HEK293 (cell line): ENCODE data around the gene ANAPC2.

ENCODE experiments used
- BCL11A ChIP-seq: fragments of 450-650 bp; formaldehyde crosslinking; IDR thresholded peaks from 2 replicates; pipeline ENCODE4 v1.5.1; 2016; ENCODE audit warnings: low read depth, missing biosample characterization, missing genetic modification characterization
- EGR2 ChIP-seq: fragments of 450-650 bp; formaldehyde crosslinking; IDR thresholded peaks from 2 replicates; pipeline ENCODE4 v1.5.1; 2016; ENCODE audit warnings: low read depth, missing biosample characterization, missing genetic modification characterization
- GLI4 ChIP-seq: fragments of 450-650 bp; formaldehyde crosslinking; IDR thresholded peaks from 2 replicates; pipeline ENCODE4 v1.5.1; 2016; ENCODE audit warnings: missing biosample characterization, missing genetic modification characterization
- HOXA7 ChIP-seq: sonication (generic); formaldehyde crosslinking; IDR thresholded peaks from 2 replicates; pipeline ENCODE4 v1.8.1; 2022; ENCODE audit warnings: missing genetic modification reagents, borderline replicate concordance
- HOXC10 ChIP-seq: sonication (generic); formaldehyde crosslinking; IDR thresholded peaks from 2 replicates; pipeline ENCODE4 v1.8.1; 2023; ENCODE audit warnings: mild to moderate bottlenecking, missing genetic modification reagents
- IKZF3 ChIP-seq: fragments of 450-650 bp; IDR thresholded peaks from 2 replicates; pipeline ENCODE4 v1.5.0; 2018; ENCODE audit warnings: missing biosample characterization, mild to moderate bottlenecking, missing genetic modification characterization, moderate library complexity
- WT1 ChIP-seq: fragments of 450-650 bp; formaldehyde crosslinking; IDR thresholded peaks from 2 replicates; pipeline ENCODE4 v1.5.1; 2016; ENCODE audit warnings: missing biosample characterization, missing genetic modification characterization
- ZBTB1 ChIP-seq: fragments of 450-650 bp; formaldehyde crosslinking; IDR thresholded peaks from 2 replicates; pipeline ENCODE4 v1.5.1; 2016; ENCODE audit warnings: missing biosample characterization, missing genetic modification characterization
- ZBTB20 ChIP-seq: fragments of 450-650 bp; formaldehyde crosslinking; IDR thresholded peaks from 2 replicates; pipeline ENCODE4 v1.5.1; 2016; ENCODE audit warnings: missing biosample characterization, missing genetic modification characterization
- ZBTB7A ChIP-seq: fragments of 450-650 bp; formaldehyde crosslinking; IDR thresholded peaks from 2 replicates; pipeline ENCODE4 v1.5.1; 2016; ENCODE audit warnings: low read depth, missing biosample characterization, missing genetic modification characterization
- ZNF112 ChIP-seq: fragments of 450-650 bp; formaldehyde crosslinking; IDR thresholded peaks from 2 replicates; pipeline ENCODE4 v1.5.0; 2017; ENCODE audit warnings: missing biosample characterization, missing genetic modification characterization
- ZNF138 ChIP-seq: fragments of 450-650 bp; formaldehyde crosslinking; IDR thresholded peaks from 2 replicates; pipeline ENCODE4 v1.5.1; 2016; ENCODE audit warnings: missing biosample characterization, missing genetic modification characterization, borderline replicate concordance
- ZNF221 ChIP-seq: fragments of 450-650 bp; formaldehyde crosslinking; IDR thresholded peaks from 2 replicates; pipeline ENCODE4 v1.5.1; 2017; ENCODE audit warnings: missing biosample characterization, missing genetic modification characterization, borderline replicate concordance
- ZNF37A ChIP-seq: fragments of 450-650 bp; IDR thresholded peaks from 2 replicates; pipeline ENCODE4 v1.5.1; 2018; ENCODE audit warnings: missing biosample characterization, missing genetic modification characterization
- ZNF426 ChIP-seq: fragments of 450-650 bp; formaldehyde crosslinking; IDR thresholded peaks from 2 replicates; pipeline ENCODE4 v1.5.1; 2017; ENCODE audit warnings: missing biosample characterization, missing genetic modification characterization, mild to moderate bottlenecking, inconsistent platforms, moderate library complexity
- ZNF433 ChIP-seq: fragments of 450-650 bp; formaldehyde crosslinking; IDR thresholded peaks from 2 replicates; pipeline ENCODE4 v1.5.1; 2016; ENCODE audit warnings: missing biosample characterization, missing genetic modification characterization, low read depth
- ZNF501 ChIP-seq: fragments of 450-650 bp; formaldehyde crosslinking; IDR thresholded peaks from 2 replicates; pipeline ENCODE4 v1.5.1; 2016; ENCODE audit warnings: missing biosample characterization, missing genetic modification characterization
- ZNF585B ChIP-seq: fragments of 450-650 bp; formaldehyde crosslinking; IDR thresholded peaks from 2 replicates; pipeline ENCODE4 v1.5.1; 2016; ENCODE audit warnings: missing biosample characterization, missing genetic modification characterization
- ZNF600 ChIP-seq: fragments of 450-650 bp; formaldehyde crosslinking; IDR thresholded peaks from 2 replicates; pipeline ENCODE4 v1.5.1; 2016; ENCODE audit warnings: missing biosample characterization, missing genetic modification characterization
- ZNF626 ChIP-seq: fragments of 450-650 bp; sonication (Bioruptor Pico); formaldehyde crosslinking; IDR thresholded peaks from 2 replicates; pipeline ENCODE4 v1.5.1; 2018; ENCODE audit warnings: missing biosample characterization, missing genetic modification characterization, inconsistent platforms
- ZNF658 ChIP-seq: fragments of 450-650 bp; formaldehyde crosslinking; IDR thresholded peaks from 2 replicates; pipeline ENCODE4; 2016; ENCODE audit warnings: missing biosample characterization, missing genetic modification characterization
- ZNF670 ChIP-seq: fragments of 450-650 bp; formaldehyde crosslinking; IDR thresholded peaks from 2 replicates; pipeline ENCODE4 v1.5.1; 2016; ENCODE audit warnings: missing biosample characterization, missing genetic modification characterization, low read depth
- ZNF785 ChIP-seq: fragments of 450-650 bp; formaldehyde crosslinking; IDR thresholded peaks from 2 replicates; pipeline ENCODE4 v1.5.1; 2016; ENCODE audit warnings: missing biosample characterization, missing genetic modification characterization
- ZNF830 ChIP-seq: fragments of 450-650 bp; IDR thresholded peaks from 2 replicates; pipeline ENCODE4 v1.5.0; 2018; ENCODE audit warnings: missing biosample characterization, missing genetic modification characterization, low read depth, mild to moderate bottlenecking, moderate library complexity
- ZSCAN16 ChIP-seq: fragments of 450-650 bp; formaldehyde crosslinking; IDR thresholded peaks from 2 replicates; pipeline ENCODE4 v1.5.1; 2016; ENCODE audit warnings: missing biosample characterization, missing genetic modification characterization
- TF ChIP-seq, protein P1 (sequence below): fragments of 450-650 bp; formaldehyde crosslinking; IDR thresholded peaks from 2 replicates; pipeline ENCODE4 v1.5.1; 2016; ENCODE audit warnings: missing biosample characterization, missing genetic modification characterization, borderline replicate concordance
- TF ChIP-seq, protein P2 (sequence below): sonication (generic); formaldehyde crosslinking; IDR thresholded peaks from 2 replicates; pipeline ENCODE4 v1.8.1; 2022; ENCODE audit warnings: mild to moderate bottlenecking, moderate library complexity, missing genetic modification reagents
- TF ChIP-seq, protein P3 (sequence below): fragments of 450-650 bp; formaldehyde crosslinking; IDR thresholded peaks from 2 replicates; pipeline ENCODE4 v1.5.1; 2016; ENCODE audit warnings: missing biosample characterization, missing genetic modification characterization
- TF ChIP-seq, protein P4 (sequence below): fragments of 450-650 bp; formaldehyde crosslinking; IDR thresholded peaks from 2 replicates; pipeline ENCODE4 v1.5.1; 2016; ENCODE audit warnings: missing biosample characterization, missing genetic modification characterization
- TF ChIP-seq, protein P5 (sequence below): fragments of 450-650 bp; formaldehyde crosslinking; IDR thresholded peaks from 2 replicates; pipeline ENCODE4 v1.5.1; 2016; ENCODE audit warnings: missing biosample characterization, missing genetic modification characterization
- TF ChIP-seq, protein P6 (sequence below): fragments of 450-650 bp; formaldehyde crosslinking; conservative IDR thresholded peaks from 2 replicates; pipeline ENCODE4 v1.5.1; 2016; ENCODE audit warnings: low read depth, missing biosample characterization, missing genetic modification characterization

Gene ANAPC2

GRCh38 chr9:137188086-137188489, 272 bp downstream of the ANAPC2 start (continued):
- TF ChIP-seq, protein P1, sequence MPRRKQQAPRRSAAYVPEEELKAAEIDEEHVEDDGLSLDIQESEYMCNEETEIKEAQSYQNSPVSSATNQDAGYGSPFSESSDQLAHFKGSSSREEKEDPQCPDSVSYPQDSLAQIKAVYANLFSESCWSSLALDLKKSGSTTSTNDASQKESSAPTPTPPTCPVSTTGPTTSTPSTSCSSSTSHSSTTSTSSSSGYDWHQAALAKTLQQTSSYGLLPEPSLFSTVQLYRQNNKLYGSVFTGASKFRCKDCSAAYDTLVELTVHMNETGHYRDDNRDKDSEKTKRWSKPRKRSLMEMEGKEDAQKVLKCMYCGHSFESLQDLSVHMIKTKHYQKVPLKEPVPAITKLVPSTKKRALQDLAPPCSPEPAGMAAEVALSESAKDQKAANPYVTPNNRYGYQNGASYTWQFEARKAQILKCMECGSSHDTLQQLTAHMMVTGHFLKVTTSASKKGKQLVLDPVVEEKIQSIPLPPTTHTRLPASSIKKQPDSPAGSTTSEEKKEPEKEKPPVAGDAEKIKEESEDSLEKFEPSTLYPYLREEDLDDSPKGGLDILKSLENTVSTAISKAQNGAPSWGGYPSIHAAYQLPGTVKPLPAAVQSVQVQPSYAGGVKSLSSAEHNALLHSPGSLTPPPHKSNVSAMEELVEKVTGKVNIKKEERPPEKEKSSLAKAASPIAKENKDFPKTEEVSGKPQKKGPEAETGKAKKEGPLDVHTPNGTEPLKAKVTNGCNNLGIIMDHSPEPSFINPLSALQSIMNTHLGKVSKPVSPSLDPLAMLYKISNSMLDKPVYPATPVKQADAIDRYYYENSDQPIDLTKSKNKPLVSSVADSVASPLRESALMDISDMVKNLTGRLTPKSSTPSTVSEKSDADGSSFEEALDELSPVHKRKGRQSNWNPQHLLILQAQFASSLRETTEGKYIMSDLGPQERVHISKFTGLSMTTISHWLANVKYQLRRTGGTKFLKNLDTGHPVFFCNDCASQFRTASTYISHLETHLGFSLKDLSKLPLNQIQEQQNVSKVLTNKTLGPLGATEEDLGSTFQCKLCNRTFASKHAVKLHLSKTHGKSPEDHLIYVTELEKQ, result no peak
- TF ChIP-seq ZNF112 (no peak), HOXA7 (CRISPR knock-in tag) (no peak), ZBTB1 (tag by site-specific recombination) (no peak), EGR2 (no peak), HOXC10 (CRISPR knock-in tag) (no peak), ZNF221 (tag by site-specific recombination) (no peak), ZNF658 (tag by site-specific recombination) (no peak), WT1 (no peak; the same call in 1 of the 2 replicates), GLI4 (tag by site-specific recombination) (peak; percentile 54; the same call in 1 of the 2 replicates), ZBTB7A (tag by site-specific recombination) (no peak), BCL11A (tag by site-specific recombination) (no peak), ZNF426 (no peak), ZNF626 (tag by site-specific recombination) (no peak), ZNF785 (tag by site-specific recombination) (no peak), ZNF433 (no peak), ZBTB20 (tag by site-specific recombination) (no peak), ZNF501 (tag by site-specific recombination) (0 out of 2 replicates have a peak, but pooled peaks have one; percentile 93), ZNF585B (tag by site-specific recombination) (no peak), IKZF3 (tag by site-specific recombination) (no peak), ZNF600 (tag by site-specific recombination) (peak; percentile 36; the same call in 1 of the 2 replicates), ZNF138 (peak; percentile 43; the same call in 1 of the 2 replicates), ZNF670 (tag by site-specific recombination) (no peak), ZNF830 (tag by site-specific recombination) (no peak), ZSCAN16 (tag by site-specific recombination) (no peak), ZNF37A (tag by site-specific recombination) (no peak)
- TF ChIP-seq, protein P2, sequence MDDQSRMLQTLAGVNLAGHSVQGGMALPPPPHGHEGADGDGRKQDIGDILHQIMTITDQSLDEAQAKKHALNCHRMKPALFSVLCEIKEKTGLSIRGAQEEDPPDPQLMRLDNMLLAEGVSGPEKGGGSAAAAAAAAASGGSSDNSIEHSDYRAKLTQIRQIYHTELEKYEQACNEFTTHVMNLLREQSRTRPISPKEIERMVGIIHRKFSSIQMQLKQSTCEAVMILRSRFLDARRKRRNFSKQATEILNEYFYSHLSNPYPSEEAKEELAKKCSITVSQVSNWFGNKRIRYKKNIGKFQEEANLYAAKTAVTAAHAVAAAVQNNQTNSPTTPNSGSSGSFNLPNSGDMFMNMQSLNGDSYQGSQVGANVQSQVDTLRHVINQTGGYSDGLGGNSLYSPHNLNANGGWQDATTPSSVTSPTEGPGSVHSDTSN (CRISPR knock-in tag), result no peak
- TF ChIP-seq, protein P3, sequence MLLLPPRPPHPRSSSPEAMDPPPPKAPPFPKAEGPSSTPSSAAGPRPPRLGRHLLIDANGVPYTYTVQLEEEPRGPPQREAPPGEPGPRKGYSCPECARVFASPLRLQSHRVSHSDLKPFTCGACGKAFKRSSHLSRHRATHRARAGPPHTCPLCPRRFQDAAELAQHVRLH (tag by site-specific recombination), result no peak
- TF ChIP-seq, protein P4, sequence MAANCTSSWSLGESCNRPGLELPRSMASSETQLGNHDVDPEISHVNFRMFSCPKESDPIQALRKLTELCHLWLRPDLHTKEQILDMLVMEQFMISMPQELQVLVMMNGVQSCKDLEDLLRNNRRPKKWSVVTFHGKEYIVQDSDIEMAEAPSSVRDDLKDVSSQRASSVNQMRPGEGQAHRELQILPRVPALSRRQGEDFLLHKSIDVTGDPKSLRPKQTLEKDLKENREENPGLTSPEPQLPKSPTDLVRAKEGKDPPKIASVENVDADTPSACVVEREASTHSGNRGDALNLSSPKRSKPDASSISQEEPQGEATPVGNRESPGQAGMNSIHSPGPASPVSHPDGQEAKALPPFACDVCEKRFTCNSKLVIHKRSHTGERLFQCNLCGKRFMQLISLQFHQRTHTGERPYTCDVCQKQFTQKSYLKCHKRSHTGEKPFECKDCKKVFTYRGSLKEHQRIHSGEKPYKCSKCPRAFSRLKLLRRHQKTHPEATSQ (tag by site-specific recombination), result peak; percentile 79; the same call in 1 of the 2 replicates
- TF ChIP-seq, protein P5, sequence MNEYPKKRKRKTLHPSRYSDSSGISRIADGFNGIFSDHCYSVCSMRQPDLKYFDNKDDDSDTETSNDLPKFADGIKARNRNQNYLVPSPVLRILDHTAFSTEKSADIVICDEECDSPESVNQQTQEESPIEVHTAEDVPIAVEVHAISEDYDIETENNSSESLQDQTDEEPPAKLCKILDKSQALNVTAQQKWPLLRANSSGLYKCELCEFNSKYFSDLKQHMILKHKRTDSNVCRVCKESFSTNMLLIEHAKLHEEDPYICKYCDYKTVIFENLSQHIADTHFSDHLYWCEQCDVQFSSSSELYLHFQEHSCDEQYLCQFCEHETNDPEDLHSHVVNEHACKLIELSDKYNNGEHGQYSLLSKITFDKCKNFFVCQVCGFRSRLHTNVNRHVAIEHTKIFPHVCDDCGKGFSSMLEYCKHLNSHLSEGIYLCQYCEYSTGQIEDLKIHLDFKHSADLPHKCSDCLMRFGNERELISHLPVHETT, result no peak
- TF ChIP-seq, protein P6, sequence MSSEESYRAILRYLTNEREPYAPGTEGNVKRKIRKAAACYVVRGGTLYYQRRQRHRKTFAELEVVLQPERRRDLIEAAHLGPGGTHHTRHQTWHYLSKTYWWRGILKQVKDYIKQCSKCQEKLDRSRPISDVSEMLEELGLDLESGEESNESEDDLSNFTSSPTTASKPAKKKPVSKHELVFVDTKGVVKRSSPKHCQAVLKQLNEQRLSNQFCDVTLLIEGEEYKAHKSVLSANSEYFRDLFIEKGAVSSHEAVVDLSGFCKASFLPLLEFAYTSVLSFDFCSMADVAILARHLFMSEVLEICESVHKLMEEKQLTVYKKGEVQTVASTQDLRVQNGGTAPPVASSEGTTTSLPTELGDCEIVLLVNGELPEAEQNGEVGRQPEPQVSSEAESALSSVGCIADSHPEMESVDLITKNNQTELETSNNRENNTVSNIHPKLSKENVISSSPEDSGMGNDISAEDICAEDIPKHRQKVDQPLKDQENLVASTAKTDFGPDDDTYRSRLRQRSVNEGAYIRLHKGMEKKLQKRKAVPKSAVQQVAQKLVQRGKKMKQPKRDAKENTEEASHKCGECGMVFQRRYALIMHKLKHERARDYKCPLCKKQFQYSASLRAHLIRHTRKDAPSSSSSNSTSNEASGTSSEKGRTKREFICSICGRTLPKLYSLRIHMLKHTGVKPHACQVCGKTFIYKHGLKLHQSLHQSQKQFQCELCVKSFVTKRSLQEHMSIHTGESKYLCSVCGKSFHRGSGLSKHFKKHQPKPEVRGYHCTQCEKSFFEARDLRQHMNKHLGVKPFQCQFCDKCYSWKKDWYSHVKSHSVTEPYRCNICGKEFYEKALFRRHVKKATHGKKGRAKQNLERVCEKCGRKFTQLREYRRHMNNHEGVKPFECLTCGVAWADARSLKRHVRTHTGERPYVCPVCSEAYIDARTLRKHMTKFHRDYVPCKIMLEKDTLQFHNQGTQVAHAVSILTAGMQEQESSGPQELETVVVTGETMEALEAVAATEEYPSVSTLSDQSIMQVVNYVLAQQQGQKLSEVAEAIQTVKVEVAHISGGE, result 0 out of 2 replicates have a peak, but pooled peaks have one; percentile 30
